SU-DHL-6 (cell line): ENCODE results near the gene SULT2B1.

Experiments used
- H2AFZ ChIP-seq: fragments of 200-600 bp; sonication (generic); 2 replicates; pipeline ENCODE4 v1.6.1; 2014; ENCODE audit warnings: low read depth, mild to moderate bottlenecking, moderate library complexity, mixed read lengths, antibody characterized with exemption, low read length; ENCODE audit not compliant: severe bottlenecking
- H3F3A ChIP-seq: fragments of 200-600 bp; shearing (Covaris generic); 2 replicates; pipeline ENCODE4 v1.6.0; 2016; ENCODE audit warnings: antibody characterized with exemption, mild to moderate bottlenecking; ENCODE audit not compliant: insufficient read depth
- H3K27ac ChIP-seq: fragments of 200-600 bp; sonication (generic); 2 replicates; pipeline ENCODE4 v1.5.1; 2016; ENCODE audit warnings: low read depth, mild to moderate bottlenecking, low read length, moderate library complexity, mixed read lengths
- H3K27me3 ChIP-seq: fragments of 200-600 bp; sonication (generic), shearing (Covaris generic); 2 replicates; pipeline ENCODE4 v1.6.0; 2014; ENCODE audit warnings: mild to moderate bottlenecking, low read length
- H3K36me3 ChIP-seq: fragments of 200-600 bp; sonication (generic); 2 replicates; pipeline ENCODE4 v1.6.1; 2014; ENCODE audit warnings: mild to moderate bottlenecking, low read length, mixed read lengths
- H3K4me2 ChIP-seq: fragments of 300-600, 200-600 bp; shearing (Covaris generic), sonication (generic); 2 replicates; pipeline ENCODE4 v1.6.0; 2014; ENCODE audit warnings: low read length, low read depth, mild to moderate bottlenecking; ENCODE audit not compliant: poor library complexity, severe bottlenecking
- H3K4me3 ChIP-seq: fragments of 200-600 bp; sonication (generic); 2 replicates; pipeline ENCODE4 v1.5.1; 2014; ENCODE audit warnings: antibody characterized with exemption, low read length, mild to moderate bottlenecking, mixed read lengths; ENCODE audit not compliant: insufficient read depth, poor library complexity, severe bottlenecking
- H3K79me2 ChIP-seq: fragments of 200-600 bp; sonication (generic); 2 replicates; pipeline ENCODE4 v1.6.1; 2014; ENCODE audit warnings: mild to moderate bottlenecking, low read length, moderate library complexity; ENCODE audit not compliant: insufficient read depth
- H3K9ac ChIP-seq: fragments of 200-600 bp; sonication (generic); 2 replicates; pipeline ENCODE4 v1.7.0; 2014; ENCODE audit warnings: mild to moderate bottlenecking, low read length
- H3K9me2 ChIP-seq: fragments of 200-600 bp; sonication (generic); replicated peaks from 2 replicates; pipeline ENCODE4 v1.6.1; 2014; ENCODE audit warnings: low read length; ENCODE audit not compliant: insufficient read depth
- H3K9me3 ChIP-seq: fragments of 200-600 bp; sonication (generic); 2 replicates; pipeline ENCODE4 v1.6.1; 2014; ENCODE audit warnings: low read length, mixed read lengths; ENCODE audit not compliant: insufficient read depth
- H4K20me1 ChIP-seq: fragments of 200-600 bp; sonication (generic); 2 replicates; pipeline ENCODE4 v1.6.1; 2014; ENCODE audit warnings: low read depth, mild to moderate bottlenecking, antibody characterized with exemption, low read length, moderate library complexity, mixed read lengths
- CTCF ChIP-seq: fragments of 200-600 bp; sonication (generic); IDR thresholded peaks from one replicate; pipeline ENCODE4 v1.5.1; 2017; ENCODE audit warnings: antibody characterized with exemption, mild to moderate bottlenecking, low read length, moderate library complexity; ENCODE audit not compliant: insufficient read depth, poor library complexity, severe bottlenecking
- EZH2phosphoT487 ChIP-seq: fragments of 200-600 bp; sonication (generic), shearing (Covaris generic); conservative IDR thresholded peaks from 2 replicates; pipeline ENCODE4 v1.6.1; 2018; ENCODE audit warnings: mild to moderate bottlenecking, antibody characterized with exemption, low read length, moderate library complexity, mixed read lengths

SULT2B1 gene

DNA sequence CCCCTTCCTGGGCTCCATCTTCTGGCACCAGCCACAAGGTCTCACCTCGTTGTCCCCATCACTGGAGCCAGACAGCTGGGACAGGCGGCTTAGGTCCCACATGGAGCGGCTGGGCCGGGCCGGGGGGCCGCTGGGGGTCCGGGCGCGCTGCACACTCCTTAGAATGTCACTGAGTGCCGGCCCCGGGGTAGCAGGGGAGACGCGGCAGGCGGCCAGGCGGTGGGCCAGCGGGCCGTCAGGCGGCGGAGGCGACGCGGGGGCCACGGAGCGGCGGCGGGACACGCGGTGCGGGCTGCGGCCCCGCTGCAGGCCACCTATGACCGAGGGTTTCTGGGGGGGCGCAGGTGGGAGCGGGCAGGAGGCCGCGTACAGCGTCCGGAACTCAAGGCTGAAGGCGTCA lies 51.5 kb downstream of the SULT2B1 start:
- H3K4me2 ChIP-seq = no peak overlapping the region
- H3K36me3 ChIP-seq = no peaks in the 10 kb centered on the region
- no peaks in the 10 kb centered on the region for H3K27me3 ChIP-seq
- no peak overlapping the region for H3K4me3 ChIP-seq
- H3K9ac ChIP-seq = no peak overlapping the region
- no peak overlapping the region for H2AFZ ChIP-seq
- H4K20me1 ChIP-seq = no peaks in the 10 kb centered on the region
- TF ChIP-seq EZH2phosphoT487 = no peak
- TF ChIP-seq CTCF = no peak
- H3K27ac ChIP-seq = no peak overlapping the region
- H3K9me2 ChIP-seq = no peaks in the 10 kb centered on the region
- H3K9me3 ChIP-seq = no peaks in the 10 kb centered on the region
- H3K79me2 ChIP-seq = no peaks in the 10 kb centered on the region
- H3F3A ChIP-seq = no peaks in the 10 kb centered on the region

DNA sequence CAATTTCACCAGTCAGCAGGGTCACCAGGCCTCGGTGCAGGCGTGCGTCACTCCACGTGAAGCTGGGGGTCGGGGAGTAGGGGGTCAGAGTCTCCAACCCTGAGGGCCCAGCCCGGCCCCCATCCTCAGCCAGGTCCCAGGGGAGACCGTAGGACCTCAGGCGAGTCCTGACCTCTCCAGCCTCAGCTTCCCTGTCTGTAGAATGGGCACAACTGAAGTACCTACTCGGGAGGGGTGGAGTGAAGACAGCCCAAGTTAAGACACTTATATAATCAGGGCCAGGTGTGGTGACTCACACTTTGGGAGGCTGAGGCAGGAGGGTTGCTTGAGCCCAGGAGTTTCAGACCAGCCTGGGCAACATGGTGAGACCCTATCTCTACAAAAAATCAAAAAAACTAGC lies 51.9 kb downstream of the SULT2B1 start:
- Histone ChIP-seq H3K36me3 (no peaks in the 10 kb centered on the region), H4K20me1 (no peaks in the 10 kb centered on the region), H3K4me2 (no peak overlapping the region), H2AFZ (no peak overlapping the region), H3K27me3 (no peaks in the 10 kb centered on the region), H3K9ac (no peak overlapping the region), H3K4me3 (no peak overlapping the region), H3K27ac (no peak overlapping the region), H3K79me2 (no peaks in the 10 kb centered on the region), H3K9me3 (no peaks in the 10 kb centered on the region), H3K9me2 (no peaks in the 10 kb centered on the region), H3F3A (no peaks in the 10 kb centered on the region)
- no peak for TF ChIP-seq CTCF
- no peak for TF ChIP-seq EZH2phosphoT487

DNA sequence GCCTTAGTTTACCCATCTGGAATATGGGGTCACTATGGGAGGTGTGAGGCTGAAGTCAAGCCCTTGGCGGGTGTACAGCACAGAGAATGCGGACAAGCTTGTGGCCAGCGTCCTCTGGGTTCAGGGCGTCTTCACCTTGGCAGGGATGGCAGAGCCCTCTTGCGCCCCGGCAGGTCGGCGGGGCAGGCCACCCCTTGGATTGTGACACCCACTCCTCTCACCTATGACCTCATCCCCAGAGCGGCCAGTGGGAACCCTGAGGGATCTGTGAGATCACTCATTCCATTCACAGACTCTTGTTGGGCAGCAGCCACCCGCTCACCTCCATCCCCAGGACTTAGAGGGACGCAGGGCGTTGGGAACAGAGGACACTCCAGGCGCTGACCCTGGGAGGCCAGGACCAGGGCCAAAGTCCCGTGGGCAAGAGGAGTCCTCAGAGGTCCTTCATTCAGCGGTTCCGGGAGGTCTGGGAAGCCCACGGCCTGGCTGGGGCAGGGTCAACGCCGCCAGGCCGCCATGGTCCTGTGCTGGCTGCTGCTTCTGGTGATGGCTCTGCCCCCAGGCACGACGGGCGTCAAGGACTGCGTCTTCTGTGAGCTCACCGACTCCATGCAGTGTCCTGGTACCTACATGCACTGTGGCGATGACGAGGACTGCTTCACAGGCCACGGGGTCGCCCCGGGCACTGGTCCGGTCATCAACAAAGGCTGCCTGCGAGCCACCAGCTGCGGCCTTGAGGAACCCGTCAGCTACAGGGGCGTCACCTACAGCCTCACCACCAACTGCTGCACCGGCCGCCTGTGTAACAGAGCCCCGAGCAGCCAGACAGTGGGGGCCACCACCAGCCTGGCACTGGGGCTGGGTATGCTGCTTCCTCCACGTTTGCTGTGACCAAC lies 54.7 kb downstream of the SULT2B1 start, which contains the start of gene SPACA4:
SPACA4 (plus strand) TSS at position 280 of the 896 bp plus-strand sequence; CDS start at position 517, 237 bp downstream.
- Histone ChIP-seq H3K4me3 (no peak within 1 kb of the TSS), H3K27me3 (no peaks in the 10 kb centered on the region), H3K36me3 (no peaks in the 10 kb centered on the region), H3K79me2 (no peaks in the 10 kb centered on the region), H3F3A (no peaks in the 10 kb centered on the region), H3K9me2 (no peaks in the 10 kb centered on the region), H4K20me1 (no peaks in the 10 kb centered on the region), H3K9me3 (no peaks in the 10 kb centered on the region), H3K4me2 (no peak within 1 kb of the TSS), H2AFZ (no peak within 1 kb of the TSS), H3K27ac (no peak within 1 kb of the TSS), H3K9ac (no peak within 1 kb of the TSS)
- TF ChIP-seq EZH2phosphoT487 = no peak
- TF ChIP-seq CTCF = no peak
